Skeletal muscle satellite cell (primary cell): ENCODE results near the gene RNF34.

ENCODE experiments used
- H3K27me3 ChIP-seq: 2 replicates; pipeline ENCODE4 v1.7.0; 2013; ENCODE audit warnings: low read length; ENCODE audit not compliant: control insufficient read depth, insufficient read depth
- H3K36me3 ChIP-seq: 2 replicates; pipeline ENCODE4 v1.7.0; 2013; ENCODE audit warnings: mild to moderate bottlenecking, control low read depth, low read length; ENCODE audit not compliant: insufficient read depth
- H3K4me1 ChIP-seq: 2 replicates; pipeline ENCODE4 v1.7.0; 2013; ENCODE audit warnings: low read length; ENCODE audit not compliant: control insufficient read depth, insufficient read depth
- H3K4me2 ChIP-seq: 2 replicates; pipeline ENCODE4 v1.7.0; 2013; ENCODE audit warnings: mild to moderate bottlenecking, low read length
- H3K4me3 ChIP-seq: 2 replicates; pipeline ENCODE4 v1.7.0; 2013; ENCODE audit warnings: low read length
- H3K9ac ChIP-seq: 2 replicates; pipeline ENCODE4 v1.7.0; 2013; ENCODE audit warnings: mild to moderate bottlenecking, low read depth, low read length, moderate library complexity
- H3K9me3 ChIP-seq: replicated peaks from 2 replicates; pipeline ENCODE4 v1.7.0; 2013; ENCODE audit warnings: mild to moderate bottlenecking, control low read depth, low read length

RNF34 gene

DNA sequence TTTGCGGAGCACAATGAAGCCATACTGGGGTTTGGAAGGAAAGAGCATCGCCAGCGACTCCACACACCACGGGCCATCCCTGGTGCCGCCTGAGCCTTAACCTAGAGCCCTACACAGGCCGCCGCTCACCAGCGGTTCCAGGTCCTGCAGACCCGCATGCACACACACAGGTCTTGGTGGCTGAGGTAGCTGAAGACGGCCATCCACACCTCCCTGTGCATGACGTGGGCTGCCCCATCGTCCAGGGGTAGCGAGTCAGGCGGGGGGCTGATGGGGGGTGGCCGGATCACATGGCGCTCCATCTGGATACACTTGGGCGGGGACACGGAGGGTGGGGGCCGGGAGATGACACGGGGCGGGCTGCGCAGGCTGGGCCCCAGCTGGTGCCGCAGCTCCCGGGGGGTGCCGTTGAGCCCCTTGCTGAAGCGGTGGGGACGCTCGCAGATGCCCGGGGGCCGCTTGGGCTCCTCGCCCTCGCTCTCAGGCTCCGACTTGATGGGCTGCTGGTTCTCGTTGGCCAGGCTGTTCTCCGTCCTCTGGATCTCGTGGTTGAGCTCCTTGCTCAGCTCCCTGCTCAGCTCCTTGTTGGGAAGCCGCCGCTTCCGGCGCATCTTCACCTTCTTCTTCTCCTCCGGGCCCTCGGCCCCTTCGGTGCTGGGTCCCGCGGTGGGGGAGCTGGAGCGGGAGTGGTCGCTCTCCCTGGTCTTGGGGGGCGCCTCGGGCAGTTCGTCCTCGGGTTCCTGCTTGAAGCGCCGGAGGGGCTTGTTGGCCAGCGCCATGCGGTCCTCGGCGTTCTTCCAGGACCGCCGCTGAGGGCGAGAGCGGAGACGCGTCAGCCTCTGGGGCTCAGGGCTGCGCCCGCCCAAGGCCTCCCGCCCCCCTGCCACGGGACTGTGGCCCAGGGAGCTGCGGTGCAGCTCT is 42.4 kb downstream of the RNF34 start:
- H3K36me3 ChIP-seq, result peaks cover 40% of the 10 kb centered on the region
- no peaks in the 10 kb centered on the region for H3K4me1 ChIP-seq
- no peak overlapping the region for H3K4me3 ChIP-seq
- no peaks in the 10 kb centered on the region for H3K9me3 ChIP-seq
- H3K4me2 ChIP-seq, result no peak overlapping the region
- H3K27me3 ChIP-seq, result no peaks in the 10 kb centered on the region
- no peak overlapping the region for H3K9ac ChIP-seq

DNA sequence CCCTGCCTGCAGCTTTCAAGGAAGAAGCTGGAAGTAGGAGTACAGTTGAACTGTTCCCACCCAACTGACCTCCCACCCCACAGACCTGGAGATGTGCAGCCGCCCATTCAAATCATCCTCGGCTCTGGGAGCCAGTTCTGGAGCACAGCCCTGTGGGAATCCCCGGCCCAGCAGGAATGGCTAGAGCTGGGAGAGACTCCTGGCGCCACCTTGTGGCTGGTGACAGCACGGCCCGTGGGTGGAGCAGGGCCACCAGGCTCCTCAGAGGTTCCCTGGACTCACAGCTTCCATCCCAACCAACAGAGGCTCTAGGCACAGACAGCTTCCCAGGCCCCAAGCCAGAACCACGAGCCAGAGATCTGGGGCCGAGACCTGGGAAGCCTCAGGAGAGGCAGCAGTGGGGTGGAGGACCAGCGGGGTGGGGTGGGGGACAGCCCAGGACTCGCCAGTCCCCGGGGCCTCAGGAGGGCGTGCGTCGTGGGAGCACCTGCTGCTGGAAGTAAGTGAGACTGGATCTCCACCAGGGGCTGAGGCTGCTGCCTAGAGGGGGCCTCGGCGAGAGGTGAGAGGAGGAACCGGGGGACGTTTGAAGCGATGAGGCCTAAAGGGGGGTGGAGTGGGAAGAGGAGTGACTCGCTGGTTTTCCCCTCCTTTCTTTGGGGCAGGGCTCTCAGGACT is 43.4 kb downstream of the RNF34 start:
- Histone ChIP-seq H3K4me3 (no peak overlapping the region), H3K27me3 (no peaks in the 10 kb centered on the region), H3K9me3 (no peaks in the 10 kb centered on the region), H3K4me1 (no peaks in the 10 kb centered on the region), H3K4me2 (no peak overlapping the region), H3K36me3 (peaks cover 39% of the 10 kb centered on the region), H3K9ac (no peak overlapping the region)

DNA sequence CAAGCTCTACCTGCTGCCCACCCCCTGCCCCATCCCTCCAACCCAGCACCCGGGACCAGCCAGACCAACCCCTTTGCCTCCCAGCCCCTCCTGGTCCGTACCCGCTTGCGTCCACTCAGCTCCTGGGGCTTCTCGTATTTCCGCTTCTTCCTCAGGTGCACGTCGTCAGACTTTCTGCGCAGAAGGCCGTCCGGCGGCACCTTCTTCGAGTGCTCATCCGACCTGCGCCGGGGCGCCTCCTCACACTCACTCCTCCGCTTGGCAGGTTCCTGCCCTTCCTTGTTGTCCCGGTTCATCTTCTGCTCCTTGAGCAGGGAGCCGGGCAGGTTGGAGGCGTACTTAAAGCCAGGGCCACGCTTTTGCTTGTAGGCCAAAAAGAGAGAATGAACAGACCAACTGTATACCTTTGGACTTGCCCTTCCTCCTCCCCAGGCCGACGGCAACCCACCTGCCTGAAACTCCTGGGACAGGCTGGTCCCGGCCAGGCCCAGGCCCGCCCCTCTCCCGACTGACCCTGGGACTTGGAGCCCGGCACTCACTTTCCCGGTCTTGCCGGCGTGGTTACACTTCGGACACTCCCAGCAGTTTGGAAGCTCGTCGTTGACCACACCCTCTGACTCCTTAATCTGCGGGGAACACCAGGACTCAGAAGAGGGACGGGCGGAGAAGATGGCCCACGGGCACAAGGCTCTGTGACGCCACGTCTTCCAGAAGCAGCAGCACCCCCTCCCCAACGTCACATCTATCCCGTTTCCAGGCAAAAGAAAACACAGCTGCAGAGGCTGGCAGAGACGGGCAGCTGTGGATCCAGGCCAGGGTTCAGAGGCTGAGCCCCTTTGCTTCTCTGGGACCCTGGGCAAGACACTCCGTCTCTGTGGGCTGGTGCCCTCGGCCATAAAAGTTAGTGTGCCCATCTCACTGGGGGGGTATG is 44.3 kb downstream of the RNF34 start:
- no peaks in the 10 kb centered on the region for H3K9me3 ChIP-seq
- H3K4me1 ChIP-seq, result no peaks in the 10 kb centered on the region
- no peak overlapping the region for H3K9ac ChIP-seq
- no peak overlapping the region for H3K4me2 ChIP-seq
- H3K4me3 ChIP-seq, result no peak overlapping the region
- peaks cover 31% of the 10 kb centered on the region for H3K36me3 ChIP-seq
- H3K27me3 ChIP-seq, result no peaks in the 10 kb centered on the region

DNA sequence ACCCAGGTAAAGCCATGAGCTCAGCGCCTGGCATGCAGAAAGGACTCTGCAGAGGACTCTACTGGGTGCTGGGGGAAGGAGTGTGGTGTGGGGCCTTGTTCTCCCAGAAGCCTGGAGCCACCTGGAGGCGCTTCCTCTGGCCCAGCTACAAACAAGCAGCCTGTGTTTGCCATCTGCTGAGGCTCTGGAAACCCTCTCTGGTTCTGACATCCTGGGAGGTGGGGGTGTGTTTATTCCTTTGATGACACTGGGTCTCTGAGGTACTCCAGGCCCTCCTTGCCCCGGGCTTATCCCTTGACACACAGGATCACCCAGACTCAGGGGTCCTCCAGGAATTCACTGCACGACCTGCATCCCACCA is 44.9 kb downstream of the RNF34 start:
- Histone ChIP-seq H3K27me3 (no peaks in the 10 kb centered on the region), H3K4me1 (no peaks in the 10 kb centered on the region), H3K9ac (no peak overlapping the region), H3K4me3 (no peak overlapping the region), H3K36me3 (peaks cover 26% of the 10 kb centered on the region), H3K4me2 (no peak overlapping the region), H3K9me3 (no peaks in the 10 kb centered on the region)

DNA sequence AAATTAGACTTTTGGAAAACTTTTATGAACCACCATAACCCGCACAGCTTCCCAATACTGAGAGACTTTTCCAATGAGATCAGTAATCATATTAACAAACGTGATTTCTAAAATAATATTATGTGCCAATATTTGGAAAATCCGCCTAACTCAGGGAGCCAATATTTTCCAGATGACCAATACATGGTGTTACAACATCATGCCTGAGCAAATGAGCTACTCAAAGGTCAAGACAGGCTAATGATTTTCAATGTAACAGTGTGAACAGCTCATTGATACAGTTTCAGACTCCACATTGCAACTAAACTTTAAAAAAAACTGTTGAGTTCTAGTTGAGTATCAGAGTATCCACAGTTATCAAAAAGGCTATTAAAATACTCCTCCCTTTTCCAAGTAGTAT is 46.8 kb downstream of the RNF34 start:
- Histone ChIP-seq H3K4me2 (no peak overlapping the region), H3K9ac (no peak overlapping the region), H3K27me3 (no peaks in the 10 kb centered on the region), H3K9me3 (no peaks in the 10 kb centered on the region), H3K4me3 (no peak overlapping the region), H3K36me3 (peaks cover 9% of the 10 kb centered on the region), H3K4me1 (no peaks in the 10 kb centered on the region)

DNA sequence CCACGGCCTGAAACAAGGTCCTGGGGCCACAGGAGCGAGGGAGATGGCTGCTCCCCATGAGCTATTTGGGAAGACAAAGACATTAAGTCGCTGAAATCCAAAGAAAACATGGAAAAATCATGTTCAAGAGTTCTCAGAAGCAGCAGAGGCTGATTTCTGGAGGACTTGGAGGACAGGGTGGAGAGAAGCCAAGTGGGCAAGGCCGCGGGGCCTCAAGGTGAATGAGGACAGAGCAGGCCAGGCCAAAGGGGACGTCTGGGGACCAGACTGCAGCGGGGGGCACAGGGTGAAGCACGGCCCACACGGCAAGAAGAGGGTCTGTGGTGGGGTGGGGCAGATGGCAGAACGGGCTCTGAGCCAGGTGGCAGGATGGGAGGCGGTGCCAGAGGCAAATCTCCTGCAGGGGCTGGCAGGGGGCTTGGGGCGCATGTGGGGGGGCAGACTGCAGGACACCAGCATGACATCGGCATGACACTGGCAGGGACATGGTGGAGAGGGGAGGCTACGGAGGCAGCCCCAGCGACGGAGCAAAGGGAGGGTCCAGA is 48.9 kb downstream of the RNF34 start:
- Histone ChIP-seq H3K27me3 (no peaks in the 10 kb centered on the region), H3K36me3 (peaks cover 3% of the 10 kb centered on the region), H3K4me3 (no peak overlapping the region), H3K4me2 (no peak overlapping the region), H3K9me3 (no peaks in the 10 kb centered on the region), H3K4me1 (no peaks in the 10 kb centered on the region), H3K9ac (no peak overlapping the region)

DNA sequence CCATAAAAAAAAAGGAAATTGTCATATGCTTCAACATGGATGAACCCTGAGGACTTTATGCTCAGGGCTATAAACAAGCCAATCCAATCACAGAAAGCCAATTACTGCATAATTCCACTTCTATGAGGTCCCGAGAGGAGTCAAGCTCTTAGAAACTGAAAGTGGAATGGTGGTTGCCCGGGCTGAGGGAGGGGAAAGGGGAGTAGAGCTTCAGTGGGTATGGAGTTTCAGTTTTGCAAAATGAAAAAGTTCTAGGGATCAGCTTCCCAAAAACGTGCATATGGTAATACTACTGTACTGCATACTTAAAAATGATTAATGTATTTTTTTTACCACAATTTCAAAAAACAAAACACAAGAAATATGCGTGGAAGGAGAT is 52.0 kb downstream of the RNF34 start:
- no peaks in the 10 kb centered on the region for H3K9me3 ChIP-seq
- H3K4me3 ChIP-seq, result no peak overlapping the region
- no peak overlapping the region for H3K9ac ChIP-seq
- no peaks in the 10 kb centered on the region for H3K36me3 ChIP-seq
- no peaks in the 10 kb centered on the region for H3K27me3 ChIP-seq
- H3K4me2 ChIP-seq, result peak overlapping the region; percentile 33
- no peaks in the 10 kb centered on the region for H3K4me1 ChIP-seq

DNA sequence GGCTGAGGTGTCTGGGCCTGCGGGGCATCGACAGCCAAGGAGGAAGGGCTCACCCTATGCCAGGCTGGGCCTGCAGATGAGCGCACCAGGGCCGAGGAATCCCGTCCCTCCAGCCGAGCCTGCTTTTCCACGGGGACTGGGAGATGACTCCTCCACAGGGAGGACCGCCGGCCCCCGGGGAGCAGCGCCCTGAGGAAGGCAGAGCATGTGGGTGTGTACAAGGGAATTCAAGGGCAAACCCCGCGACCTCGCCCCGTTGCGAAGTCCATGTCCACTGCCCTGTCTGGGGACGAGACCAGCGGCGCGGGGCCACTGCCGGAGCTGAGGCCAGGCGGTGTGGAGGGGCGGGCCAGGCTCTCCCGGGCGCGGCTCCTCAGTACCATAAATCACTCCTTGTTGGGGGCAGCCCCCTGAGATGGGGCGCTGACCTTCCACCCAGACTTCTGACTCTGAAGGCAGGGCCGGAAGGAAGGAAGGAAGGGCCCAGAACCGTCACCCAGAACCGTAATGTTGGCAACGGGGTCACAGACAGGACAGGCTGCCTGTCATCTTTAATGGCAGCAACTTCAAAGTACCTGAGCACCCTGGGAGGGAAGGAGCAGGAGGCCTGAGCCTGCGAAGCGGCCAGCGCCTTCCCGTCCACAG is 52.5 kb downstream of the RNF34 start:
- H3K36me3 ChIP-seq, result no peaks in the 10 kb centered on the region
- H3K4me2 ChIP-seq, result peak overlapping the region; percentile 33
- no peaks in the 10 kb centered on the region for H3K9me3 ChIP-seq
- no peaks in the 10 kb centered on the region for H3K27me3 ChIP-seq
- no peaks in the 10 kb centered on the region for H3K4me1 ChIP-seq
- H3K4me3 ChIP-seq, result no peak overlapping the region
- no peak overlapping the region for H3K9ac ChIP-seq

DNA sequence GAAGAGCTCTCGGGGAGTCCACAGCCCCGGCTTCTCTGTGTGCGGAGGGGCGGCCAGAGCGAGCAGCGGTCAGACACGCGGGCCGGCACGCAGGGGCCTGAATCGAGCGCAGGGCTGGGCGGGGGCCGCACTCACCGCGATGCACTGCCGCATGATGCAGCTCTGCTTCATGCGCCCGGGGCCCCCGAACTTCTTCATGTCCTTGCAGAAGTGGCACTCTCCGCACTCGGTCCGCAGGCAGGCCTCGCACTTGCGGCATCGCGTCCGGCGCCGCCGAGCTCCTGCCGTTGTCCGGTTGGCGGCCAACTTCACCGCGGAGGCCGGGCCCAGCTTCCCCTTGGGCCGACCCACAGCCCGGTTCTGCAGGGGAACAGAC is 53.1 kb downstream of the RNF34 start:
- Histone ChIP-seq H3K9ac (no peak overlapping the region), H3K4me2 (no peak overlapping the region), H3K36me3 (peaks cover 3% of the 10 kb centered on the region), H3K4me3 (no peak overlapping the region), H3K9me3 (no peaks in the 10 kb centered on the region), H3K27me3 (no peaks in the 10 kb centered on the region), H3K4me1 (no peaks in the 10 kb centered on the region)

DNA sequence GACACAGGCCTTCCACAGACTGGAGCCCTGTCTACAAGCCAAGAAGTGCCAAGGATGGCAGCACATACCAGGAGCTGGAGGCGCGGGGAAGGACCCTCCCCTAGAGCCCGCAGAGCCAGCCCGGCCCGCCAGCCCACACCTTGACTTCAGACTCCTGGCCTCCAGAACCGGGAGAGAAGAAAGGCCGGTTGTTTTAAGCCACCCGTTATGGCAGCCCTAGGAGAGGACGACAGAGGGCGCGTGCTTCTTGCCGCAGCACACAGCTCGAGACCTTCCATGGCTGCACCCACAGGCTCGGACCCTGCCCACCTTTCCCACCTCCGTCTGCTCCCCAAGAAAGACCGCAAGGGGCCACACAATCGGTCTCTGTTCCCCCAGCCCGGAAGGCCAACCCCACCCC is 53.7 kb downstream of the RNF34 start:
- H3K4me3 ChIP-seq, result no peak overlapping the region
- H3K9ac ChIP-seq, result no peak overlapping the region
- H3K4me2 ChIP-seq, result no peak overlapping the region
- H3K4me1 ChIP-seq, result no peaks in the 10 kb centered on the region
- H3K9me3 ChIP-seq, result no peaks in the 10 kb centered on the region
- no peaks in the 10 kb centered on the region for H3K27me3 ChIP-seq
- peaks cover 3% of the 10 kb centered on the region for H3K36me3 ChIP-seq

DNA sequence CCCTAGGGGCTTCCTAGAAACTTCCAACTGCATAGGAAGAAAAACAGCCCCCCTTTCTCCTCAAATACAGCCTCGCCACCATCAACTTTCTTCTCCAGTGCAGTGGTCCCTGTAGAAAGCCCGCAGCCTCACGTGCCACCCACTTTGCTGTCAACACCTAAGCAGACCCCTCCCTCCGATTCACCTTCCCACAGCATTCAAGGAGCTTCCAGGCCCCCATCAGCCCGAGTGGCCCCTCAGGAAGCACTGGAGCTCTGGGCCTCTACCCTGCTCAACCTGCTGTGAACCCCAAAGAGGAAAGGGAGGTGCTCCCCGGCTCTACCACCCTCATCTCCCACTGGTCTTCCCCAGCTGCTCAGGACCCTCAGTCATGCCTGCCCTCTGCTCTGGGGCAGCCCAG is 55.0 kb downstream of the RNF34 start:
- Histone ChIP-seq H3K27me3 (no peaks in the 10 kb centered on the region), H3K4me1 (no peaks in the 10 kb centered on the region), H3K36me3 (peaks cover 3% of the 10 kb centered on the region), H3K9ac (no peak overlapping the region), H3K9me3 (no peaks in the 10 kb centered on the region), H3K4me3 (no peak overlapping the region), H3K4me2 (no peak overlapping the region)
